PFSK-1 (cell line): ENCODE data around the gene ABLIM2.

ENCODE experiments used
- FOXP2 ChIP-seq: optimal IDR thresholded peaks from 2 replicates; pipeline ENCODE3; 2011; ENCODE audit warnings: borderline replicate concordance, control low read depth, inconsistent platforms; ENCODE audit not compliant: insufficient read depth; ENCODE audit errors: extremely low read length, extremely low read depth
- POLR2AphosphoS5 ChIP-seq: IDR thresholded peaks from 2 replicates; pipeline ENCODE4 v1.6.1; 2012; ENCODE audit warnings: low read depth, mild to moderate bottlenecking, control low read depth, low read length, moderate library complexity
- SIN3A ChIP-seq: IDR thresholded peaks from 2 replicates; pipeline ENCODE4 v1.6.1; 2012; ENCODE audit warnings: mild to moderate bottlenecking, low read length, moderate library complexity, borderline replicate concordance; ENCODE audit not compliant: insufficient read depth
- TAF1 ChIP-seq: IDR thresholded peaks from 2 replicates; pipeline ENCODE4 v1.6.1; 2012; ENCODE audit warnings: low read length, control low read depth, borderline replicate concordance; ENCODE audit not compliant: insufficient read depth
- TF ChIP-seq, protein P1 (sequence below), 2 experiments: IDR thresholded peaks; 2 replicates each; pipeline versions ENCODE4 v1.6.1 to v1.8.0; 2011 to 2012; ENCODE audit warnings: low read depth in 2 of 2, low read length in 2 of 2, control low read depth in 1 of 2, inconsistent platforms in 1 of 2, mild to moderate bottlenecking in 1 of 2, moderate library complexity in 1 of 2; ENCODE audit not compliant: insufficient read depth in 1 of 2

ABLIM2 gene

DNA sequence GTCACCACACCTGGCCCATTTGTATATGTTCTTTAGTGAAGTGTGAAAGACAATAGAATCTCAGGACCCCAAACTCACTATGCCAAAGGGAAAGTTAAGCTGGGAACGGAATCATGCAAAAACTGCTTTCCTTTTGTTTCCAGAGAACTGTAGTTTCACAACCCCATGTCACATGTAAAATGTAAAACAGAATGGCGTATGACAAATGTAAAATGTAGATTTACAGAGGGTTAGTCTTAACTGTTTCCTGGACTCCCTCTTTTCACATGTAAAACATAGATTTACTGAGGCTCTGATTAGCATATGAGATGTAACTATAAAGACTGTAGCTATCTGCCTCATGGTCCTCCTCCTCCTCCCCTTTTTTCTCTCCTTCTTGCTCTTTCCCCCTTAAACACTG, 66.3 kb downstream of the ABLIM2 start:
- TF ChIP-seq POLR2AphosphoS5 (no peak), FOXP2 (no peak), SIN3A (no peak), TAF1 (no peak)
- TF ChIP-seq, protein P1, sequence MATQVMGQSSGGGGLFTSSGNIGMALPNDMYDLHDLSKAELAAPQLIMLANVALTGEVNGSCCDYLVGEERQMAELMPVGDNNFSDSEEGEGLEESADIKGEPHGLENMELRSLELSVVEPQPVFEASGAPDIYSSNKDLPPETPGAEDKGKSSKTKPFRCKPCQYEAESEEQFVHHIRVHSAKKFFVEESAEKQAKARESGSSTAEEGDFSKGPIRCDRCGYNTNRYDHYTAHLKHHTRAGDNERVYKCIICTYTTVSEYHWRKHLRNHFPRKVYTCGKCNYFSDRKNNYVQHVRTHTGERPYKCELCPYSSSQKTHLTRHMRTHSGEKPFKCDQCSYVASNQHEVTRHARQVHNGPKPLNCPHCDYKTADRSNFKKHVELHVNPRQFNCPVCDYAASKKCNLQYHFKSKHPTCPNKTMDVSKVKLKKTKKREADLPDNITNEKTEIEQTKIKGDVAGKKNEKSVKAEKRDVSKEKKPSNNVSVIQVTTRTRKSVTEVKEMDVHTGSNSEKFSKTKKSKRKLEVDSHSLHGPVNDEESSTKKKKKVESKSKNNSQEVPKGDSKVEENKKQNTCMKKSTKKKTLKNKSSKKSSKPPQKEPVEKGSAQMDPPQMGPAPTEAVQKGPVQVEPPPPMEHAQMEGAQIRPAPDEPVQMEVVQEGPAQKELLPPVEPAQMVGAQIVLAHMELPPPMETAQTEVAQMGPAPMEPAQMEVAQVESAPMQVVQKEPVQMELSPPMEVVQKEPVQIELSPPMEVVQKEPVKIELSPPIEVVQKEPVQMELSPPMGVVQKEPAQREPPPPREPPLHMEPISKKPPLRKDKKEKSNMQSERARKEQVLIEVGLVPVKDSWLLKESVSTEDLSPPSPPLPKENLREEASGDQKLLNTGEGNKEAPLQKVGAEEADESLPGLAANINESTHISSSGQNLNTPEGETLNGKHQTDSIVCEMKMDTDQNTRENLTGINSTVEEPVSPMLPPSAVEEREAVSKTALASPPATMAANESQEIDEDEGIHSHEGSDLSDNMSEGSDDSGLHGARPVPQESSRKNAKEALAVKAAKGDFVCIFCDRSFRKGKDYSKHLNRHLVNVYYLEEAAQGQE (IDR thresholded peaks at IDR 0.05; ENCODE audit: insufficient read depth in 1 of 2, low read depth in 2 of 2, low read length in 2 of 2) = no peak

DNA sequence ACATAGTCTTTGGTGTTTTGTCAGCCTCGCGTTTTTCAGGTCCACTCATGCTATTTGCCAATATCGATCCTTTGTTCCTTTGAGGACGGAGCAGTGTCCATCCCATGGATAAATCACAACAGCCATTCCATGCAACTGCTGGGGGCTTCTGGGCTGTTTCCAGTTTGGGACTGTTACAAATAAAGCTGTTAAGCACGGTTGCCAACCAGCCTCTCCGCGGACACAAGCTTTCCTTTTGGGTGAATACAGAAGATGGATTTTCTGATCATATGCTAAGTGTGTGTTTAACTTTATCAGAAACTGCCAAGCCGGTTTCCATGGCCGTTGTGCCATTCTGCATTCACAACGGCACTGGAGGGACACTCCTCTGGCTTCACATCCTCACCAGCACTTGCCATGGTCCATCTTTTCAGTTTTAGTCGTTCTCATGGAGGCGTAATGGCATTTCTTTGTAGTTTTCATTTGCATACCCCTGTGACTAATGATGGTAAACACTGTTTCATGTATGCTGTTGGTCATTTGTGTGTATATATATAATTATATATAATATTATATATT, 67.8 kb downstream of the ABLIM2 start:
- no peak for TF ChIP-seq POLR2AphosphoS5

DNA sequence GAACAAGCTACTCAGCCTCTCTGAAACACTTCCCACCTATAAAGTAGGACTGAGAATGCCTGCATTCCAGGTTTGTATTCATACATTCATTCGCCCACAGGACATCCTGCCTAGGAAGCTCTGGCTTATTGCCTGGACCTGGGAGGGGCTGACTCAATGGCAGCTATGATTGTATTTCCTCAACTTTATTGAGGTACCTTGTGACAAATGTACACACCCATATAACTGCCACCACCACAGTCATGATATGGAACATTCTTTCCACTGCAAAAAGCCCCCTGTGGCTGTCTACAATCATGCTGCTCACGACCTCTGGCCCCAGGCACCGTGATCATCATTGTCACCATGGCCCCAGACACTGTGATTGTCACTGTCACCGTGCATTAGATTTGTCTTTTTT, 68.3 kb downstream of the ABLIM2 start:
- no peak for TF ChIP-seq TAF1
- no peak for TF ChIP-seq FOXP2
- TF ChIP-seq, protein P1 (IDR thresholded peaks at IDR 0.05; ENCODE audit: insufficient read depth in 1 of 2, low read depth in 2 of 2, low read length in 2 of 2) = no peak
- no peak for TF ChIP-seq POLR2AphosphoS5
- no peak for TF ChIP-seq SIN3A

DNA sequence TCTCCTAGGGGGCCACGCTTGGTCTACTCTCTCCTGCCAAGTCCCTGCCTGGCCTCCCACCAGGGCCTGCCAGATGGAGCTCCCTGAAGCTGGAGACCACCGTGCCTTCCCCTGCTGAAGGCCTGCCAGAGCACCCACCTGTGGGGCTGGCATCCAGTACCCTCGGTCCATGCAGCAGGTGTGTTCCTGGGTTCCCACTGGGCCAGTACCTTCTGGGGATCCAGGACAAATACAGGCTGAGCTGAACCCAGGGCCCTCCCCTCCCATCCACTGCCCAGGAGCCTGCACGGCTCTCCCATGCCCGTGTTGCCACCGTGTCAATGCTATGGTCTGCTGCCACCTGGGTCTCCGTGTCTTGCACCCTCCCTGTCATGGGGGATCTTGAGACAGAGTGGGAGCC, 68.8 kb downstream of the ABLIM2 start:
- TF ChIP-seq POLR2AphosphoS5 (no peak), FOXP2 (no peak), SIN3A (no peak), TAF1 (no peak)
- TF ChIP-seq, protein P1 (IDR thresholded peaks at IDR 0.05; ENCODE audit: insufficient read depth in 1 of 2, low read depth in 2 of 2, low read length in 2 of 2) = no peak

DNA sequence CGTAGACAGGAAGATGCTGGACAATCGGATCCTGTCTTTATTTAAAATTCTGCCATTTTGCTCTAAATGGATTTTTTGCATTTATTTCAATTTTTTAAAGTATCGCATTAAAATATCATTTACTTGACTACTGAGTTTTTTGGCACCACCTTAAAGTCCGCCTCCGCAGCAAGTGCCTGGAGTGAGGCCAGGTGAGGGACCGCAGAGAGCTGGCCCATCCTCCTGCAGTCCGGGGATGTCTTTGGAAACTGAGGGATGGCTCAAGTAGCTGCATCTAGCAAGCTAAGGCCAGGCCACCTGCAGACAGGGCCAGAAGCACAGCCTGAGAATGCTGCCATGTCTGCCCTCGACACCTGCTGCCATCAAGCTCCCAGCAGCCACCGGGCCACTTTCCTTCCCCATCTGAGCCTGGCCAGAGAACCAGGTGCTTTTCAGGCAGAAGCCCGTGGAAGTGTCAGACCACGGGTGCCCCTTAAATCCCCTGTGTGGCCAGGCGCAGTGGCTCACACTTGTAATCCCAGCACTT, 69.6 kb downstream of the ABLIM2 start:
- TF ChIP-seq TAF1 = no peak
- TF ChIP-seq FOXP2 = no peak
- TF ChIP-seq, protein P1 (IDR thresholded peaks at IDR 0.05; ENCODE audit: insufficient read depth in 1 of 2, low read depth in 2 of 2, low read length in 2 of 2) = no peak
- TF ChIP-seq SIN3A = no peak
- no peak for TF ChIP-seq POLR2AphosphoS5
